GM12801 (cell line): Measurements from ENCODE around the gene ZDHHC22.

Experiments used
- CTCF ChIP-seq: IDR thresholded peaks from one replicate; pipeline ENCODE4 v1.5.1; 2011; ENCODE audit warnings: control low read depth; ENCODE audit not compliant: insufficient read length; ENCODE audit errors: extremely low read depth

The ZDHHC22 gene

DNA sequence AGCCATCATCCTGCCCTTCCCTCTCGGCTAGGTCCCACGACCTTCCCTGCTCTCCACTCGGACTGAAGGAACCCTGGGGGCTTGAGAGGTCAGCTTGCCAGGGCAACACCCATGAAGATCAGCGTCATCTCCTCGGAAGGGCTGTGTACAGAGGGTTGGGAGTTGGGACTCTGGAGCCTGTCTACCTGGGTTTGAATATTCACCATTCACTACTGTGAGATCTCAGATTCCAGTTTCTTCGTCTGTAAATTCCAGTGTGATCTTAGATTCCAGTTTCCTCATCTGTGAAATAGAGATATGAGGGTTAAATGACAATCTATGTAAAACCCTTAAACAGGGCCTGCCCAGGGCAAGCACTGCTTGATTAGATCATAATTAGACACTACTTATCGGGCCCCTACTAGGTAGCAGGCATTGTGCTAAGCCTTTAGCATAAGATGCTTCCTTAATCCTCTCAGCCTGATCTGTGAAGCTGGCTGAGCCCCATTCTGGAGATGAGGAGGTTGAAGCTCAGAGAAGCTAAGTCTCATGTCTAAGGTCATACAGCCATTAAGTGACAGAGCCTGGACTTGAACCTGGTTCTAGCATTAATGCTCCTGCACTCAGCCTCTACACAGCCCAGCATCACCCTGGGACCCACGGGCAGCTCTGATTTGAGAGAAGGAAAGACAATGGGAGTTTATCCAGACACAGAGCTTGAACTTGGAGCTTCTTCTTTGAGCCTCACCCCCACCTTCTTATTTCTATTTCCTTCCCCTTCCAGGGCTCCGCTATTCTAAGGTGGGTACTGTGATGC, 612 bp upstream of the ZDHHC22 start:
- TF ChIP-seq CTCF: no peak

DNA sequence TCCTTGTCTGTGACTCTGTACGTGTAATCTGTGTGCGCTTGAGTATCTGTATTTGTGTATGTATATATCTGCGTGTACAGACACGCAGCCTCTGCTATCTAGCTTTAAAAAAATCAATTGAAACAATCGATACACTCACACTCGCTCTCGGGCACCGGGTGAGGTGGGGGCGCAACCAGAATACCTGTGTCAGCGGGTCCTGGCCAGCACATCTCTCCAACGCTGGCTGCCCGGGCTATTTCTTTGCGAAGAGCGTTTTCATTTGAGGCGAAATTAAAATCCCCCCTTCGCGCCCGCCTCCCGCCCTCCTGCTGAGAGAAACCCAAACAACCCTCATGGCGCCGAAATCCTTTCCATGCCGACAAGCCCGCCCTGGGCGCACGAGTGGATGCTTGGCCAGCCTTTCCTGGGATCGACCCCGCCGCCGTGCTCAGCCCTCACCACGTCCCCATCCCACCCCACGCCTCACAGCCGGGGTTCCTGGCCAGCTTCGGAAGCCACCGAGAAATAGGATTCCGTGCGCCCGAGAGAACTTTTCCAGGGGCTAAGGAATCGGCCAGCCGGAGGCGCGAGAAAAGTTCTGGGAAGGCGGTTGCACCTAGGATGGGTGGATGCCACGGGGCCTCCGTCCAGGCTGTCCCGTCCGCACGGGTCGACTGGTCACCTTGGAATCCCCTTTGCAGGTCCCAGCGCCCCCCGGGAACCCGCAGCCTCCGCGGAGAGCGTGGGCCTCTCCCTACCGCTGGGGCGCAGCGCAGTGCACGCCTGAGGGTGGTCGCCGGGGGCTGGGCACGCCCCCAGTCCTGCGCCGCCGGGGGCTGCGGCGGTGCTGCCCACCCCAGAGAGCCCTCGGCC, 1.0 kb downstream of the ZDHHC22 start:
- TF ChIP-seq CTCF: no peak

DNA sequence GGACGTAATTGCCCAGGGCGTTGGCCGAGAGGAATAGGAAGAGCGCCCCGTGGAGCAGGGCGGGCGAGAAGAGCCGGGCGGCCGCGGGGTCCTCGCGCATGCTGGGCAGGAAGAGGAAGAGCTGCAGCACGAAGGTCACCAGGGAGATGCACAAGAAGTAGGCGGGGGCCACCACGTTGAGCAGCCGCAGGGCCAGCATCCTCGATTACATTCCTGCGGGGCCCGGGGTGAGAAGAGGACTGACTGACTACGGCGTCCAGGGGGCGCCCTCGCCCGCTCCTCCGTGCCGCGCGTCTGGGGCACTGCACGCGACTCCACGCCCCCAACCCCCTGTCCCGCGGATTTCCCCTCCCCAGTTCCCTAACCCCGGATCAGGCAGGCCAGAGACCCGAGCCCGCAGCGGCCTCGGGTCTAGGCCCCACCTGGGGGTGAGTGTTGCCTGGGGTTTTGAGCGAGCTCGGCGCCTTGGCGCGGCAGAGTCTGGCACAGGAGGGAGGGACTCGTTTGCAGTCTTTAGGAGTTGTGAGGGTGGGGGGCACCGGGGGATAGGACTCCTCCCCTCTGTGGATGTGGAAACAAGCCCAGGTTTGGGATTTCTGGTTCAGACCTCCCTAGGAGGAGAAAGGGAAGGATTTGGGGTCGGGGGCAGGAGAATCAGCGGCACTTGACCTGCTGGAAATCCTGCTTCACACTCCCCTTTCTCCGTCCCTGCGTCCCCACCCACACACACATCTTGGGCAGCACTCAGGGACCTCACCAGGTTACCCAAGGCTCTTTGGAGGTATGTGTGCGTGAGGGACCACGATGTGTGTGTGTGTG, 1.8 kb downstream of the ZDHHC22 start:
- TF ChIP-seq CTCF: no peak

DNA sequence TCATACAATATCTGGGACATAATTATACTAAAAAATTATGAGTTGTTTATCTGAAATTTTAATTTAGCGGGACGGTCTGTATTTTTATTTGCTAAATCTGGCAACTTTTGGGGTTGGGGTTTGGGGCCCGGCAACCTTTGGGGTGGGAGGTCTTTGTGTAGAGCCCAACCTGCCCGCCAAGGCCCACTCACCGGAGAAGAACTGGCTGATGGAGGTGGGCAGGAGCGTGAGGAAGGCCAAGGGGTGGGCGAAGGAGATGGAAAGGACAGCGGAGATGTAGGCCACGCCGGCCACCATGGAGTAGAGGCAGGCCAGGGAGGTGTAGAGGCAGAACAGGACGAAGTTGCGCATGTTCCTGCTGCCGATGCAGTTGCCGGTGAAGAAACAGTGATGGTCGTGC, 2.6 kb downstream of the ZDHHC22 start:
- no peak for TF ChIP-seq CTCF

- TF ChIP-seq CTCF: no peak
Measured at GRCh38 chr14:77133720-77134338, 7.8 kb downstream of the ZDHHC22 start.

GRCh38 chr14:77131871-77132486, 9.6 kb downstream of the ZDHHC22 start:
- no peak for TF ChIP-seq CTCF
